HCT116 (cell line): ENCODE data around the gene GRIK2. TPM values are rescaled to one million over a fixed set of nuclear protein-coding genes. Genes with fewer than 3 reads are reported as not detected.

Source experiments
- ATAC-seq: fragments of 200-7000 bp; cut with Tn5 transposase; 2 replicates; pipeline ENCODE4 v1.9.1; 2020; ENCODE audit warnings: mild to moderate bottlenecking, moderate library complexity
- BruUV-seq: library from RNA; stranded (reverse); fragments of 400-500 nt; replicated peaks from 2 replicates; lab custom pipeline; 2021; lab: Mats Ljungman, UMichigan
- CTCF ChIA-PET: fragments of 300-600 bp; sonication (Branson Sonifier 250); formaldehyde crosslinking; loops from one replicate; lab custom pipeline; 2021; ENCODE audit warnings: antibody characterized with exemption; lab: Charles Lee
- POLR2A ChIA-PET: fragments of 300-600, 350-600 bp; sonication (Branson Sonifier 250); formaldehyde crosslinking; loops from one replicate; lab custom pipeline; 2021; ENCODE audit warnings: antibody characterized with exemption; lab: Charles Lee
- RAD21 ChIA-PET, 2 experiments: fragments of 300-600 bp; sonication (Branson Sonifier 250); formaldehyde crosslinking; loops; one replicate each; lab custom pipeline; 2023; ENCODE audit warnings: low total read pairs in 2 of 2; ENCODE audit not compliant: uncharacterized antibody in 2 of 2, unreplicated experiment in 2 of 2, low non-redundant PET in 1 of 2; lab: Charles Lee
- DNase-seq: peaks from one replicate; pipeline ENCODE4 v3.0.0-alpha.2; 2010; ENCODE audit warnings: low read depth, low spot score
- H2AFZ ChIP-seq: fragments of 200-600 bp; shearing (Covaris generic), sonication (generic); 2 replicates; pipeline ENCODE4 v1.6.1; 2017; ENCODE audit warnings: low read depth, mixed run types, mixed read lengths, antibody characterized with exemption, low read length; ENCODE audit not compliant: poor library complexity, severe bottlenecking
- H3K27ac ChIP-seq: 2 replicates; pipeline ENCODE4 v1.5.1; 2012; ENCODE audit warnings: low read depth, low read length
- H3K27me3 ChIP-seq: fragments of 200-600 bp; sonication (generic); 2 replicates; pipeline ENCODE4 v1.6.1; 2016; ENCODE audit warnings: mixed run types, low read length, mixed read lengths; ENCODE audit not compliant: insufficient read depth
- H3K36me3 ChIP-seq, 2 experiments: fragments of 200-500 bp in 1 of 2; fragments of 200-600 bp in 1 of 2; sonication (Bioruptor generic) in 1 of 2; sonication (generic) in 1 of 2; 2 replicates each; pipeline versions ENCODE4 v1.5.1 to v1.6.1; 2014 to 2016; ENCODE audit warnings: low read length in 2 of 2, inconsistent platforms in 1 of 2, mixed read lengths in 1 of 2, mixed run types in 1 of 2; ENCODE audit not compliant: insufficient read depth in 2 of 2, control insufficient read depth in 1 of 2
- H3K4me1 ChIP-seq, 2 experiments: fragments of 200-600 bp in 1 of 2; sonication (generic) in 1 of 2; 2 replicates each; pipeline versions ENCODE4 v1.5.1 to v1.6.1; 2012 to 2017; ENCODE audit warnings: low read length in 2 of 2, inconsistent platforms in 1 of 2, mild to moderate bottlenecking in 1 of 2, mixed read lengths in 1 of 2, mixed run types in 1 of 2, moderate library complexity in 1 of 2; ENCODE audit not compliant: insufficient read depth in 2 of 2, control insufficient read depth in 1 of 2
- H3K4me2 ChIP-seq: fragments of 200-600 bp; sonication (generic); 2 replicates; pipeline ENCODE4 v1.6.1; 2017; ENCODE audit warnings: mixed run types, low read length, mixed read lengths
- H3K4me3 ChIP-seq, 2 experiments: fragments of 200-600 bp in 1 of 2; sonication (generic) in 1 of 2; replicated peaks in 1 of 2; 2 replicates each; pipeline ENCODE4 v1.5.1; 2011 to 2016; ENCODE audit warnings: low read length in 2 of 2, control low read depth in 1 of 2, low read depth in 1 of 2, mild to moderate bottlenecking in 1 of 2, mixed read lengths in 1 of 2, mixed run types in 1 of 2
- H3K79me2 ChIP-seq: fragments of 200-600 bp; sonication (generic); 2 replicates; pipeline ENCODE4 v1.6.1; 2017; ENCODE audit warnings: mild to moderate bottlenecking, mixed run types, low read length, moderate library complexity, mixed read lengths; ENCODE audit not compliant: insufficient read depth
- H3K9ac ChIP-seq: fragments of 200-600 bp; sonication (generic); 2 replicates; pipeline ENCODE4 v1.6.1; 2016; ENCODE audit warnings: low read length, mixed read lengths
- H3K9me2 ChIP-seq: fragments of 200-600 bp; sonication (generic), shearing (Covaris generic); 2 replicates; pipeline ENCODE4 v1.6.1; 2017; ENCODE audit warnings: mixed run types, mild to moderate bottlenecking, moderate library complexity; ENCODE audit not compliant: insufficient read depth
- H3K9me3 ChIP-seq, 2 experiments: fragments of 200-500 bp in 1 of 2; fragments of 200-600 bp in 1 of 2; sonication (Bioruptor generic) in 1 of 2; sonication (generic) in 1 of 2; 2 replicates each; pipeline ENCODE4 v1.6.1; 2014 to 2017; ENCODE audit warnings: low read length in 2 of 2, mixed read lengths in 2 of 2, inconsistent platforms in 1 of 2, low read depth in 1 of 2, mild to moderate bottlenecking in 1 of 2, mixed run types in 1 of 2, moderate library complexity in 1 of 2; ENCODE audit not compliant: control insufficient read depth in 1 of 2, insufficient read depth in 1 of 2
- H4K20me1 ChIP-seq: fragments of 200-600 bp; sonication (generic), shearing (Covaris generic); 2 replicates; pipeline ENCODE4 v1.6.1; 2017; ENCODE audit warnings: mixed run types, mild to moderate bottlenecking, moderate library complexity; ENCODE audit not compliant: insufficient read depth
- CBX3 ChIP-seq: IDR thresholded peaks from 2 replicates; pipeline ENCODE4 v1.6.1; 2012; ENCODE audit warnings: low read depth
- EGR1 ChIP-seq: IDR thresholded peaks from 2 replicates; pipeline ENCODE4 v1.6.1; 2012; ENCODE audit warnings: low read depth
- ELF1 ChIP-seq: IDR thresholded peaks from 2 replicates; pipeline ENCODE4 v1.6.1; 2012; ENCODE audit warnings: low read depth, borderline replicate concordance
- EZH2 ChIP-seq: fragments of 200-600 bp; sonication (generic); IDR thresholded peaks from 2 replicates; pipeline ENCODE4 v1.6.1; 2017; ENCODE audit warnings: antibody characterized with exemption, mixed run types
- EZH2phosphoT487 ChIP-seq: fragments of 200-600 bp; IDR thresholded peaks from 2 replicates; pipeline ENCODE4 v1.6.1; 2018; ENCODE audit warnings: antibody characterized with exemption, borderline replicate concordance
- FOSL1 ChIP-seq: IDR thresholded peaks from 2 replicates; pipeline ENCODE4 v1.6.1; 2012; ENCODE audit warnings: low read depth
- JUND ChIP-seq: IDR thresholded peaks from 2 replicates; pipeline ENCODE4 v1.6.1; 2012
- POLR2AphosphoS5 ChIP-seq: IDR thresholded peaks from 2 replicates; pipeline ENCODE4 v1.6.1; 2011; ENCODE audit warnings: mild to moderate bottlenecking, low read depth, low read length, moderate library complexity
- RAD21 ChIP-seq: IDR thresholded peaks from 2 replicates; pipeline ENCODE4 v1.6.1; 2012; ENCODE audit warnings: low read depth, mild to moderate bottlenecking
- SIN3A ChIP-seq: IDR thresholded peaks from 2 replicates; pipeline ENCODE4 v1.6.1; 2012; ENCODE audit warnings: low read depth
- SP1 ChIP-seq: IDR thresholded peaks from 2 replicates; pipeline ENCODE4 v1.6.1; 2012; ENCODE audit warnings: low read depth
- SRF ChIP-seq: IDR thresholded peaks from 2 replicates; pipeline ENCODE4 v1.6.1; 2012; ENCODE audit warnings: low read depth
- TCF7L2 ChIP-seq: IDR thresholded peaks from 2 replicates; pipeline ENCODE4 v1.7.0; 2011; ENCODE audit warnings: borderline replicate concordance, inconsistent platforms; ENCODE audit not compliant: insufficient read depth, insufficient read length; ENCODE audit errors: extremely low read depth
- YY1 ChIP-seq: IDR thresholded peaks from 2 replicates; pipeline ENCODE4 v1.6.1; 2011; ENCODE audit warnings: low read length, low read depth, moderate library complexity, mild to moderate bottlenecking; ENCODE audit not compliant: insufficient replicate concordance; ENCODE audit errors: extremely low read depth
- ZFX ChIP-seq: fragments of 450-650 bp; IDR thresholded peaks from 2 replicates; pipeline ENCODE4 v1.6.1; 2017
- ZNF274 ChIP-seq: fragments of 200-500 bp; sonication (Bioruptor generic); IDR thresholded peaks from 2 replicates; pipeline ENCODE4 v1.6.1; 2014; ENCODE audit warnings: mild to moderate bottlenecking, low read depth, low read length, inconsistent platforms
- intact Hi-C: fragments of 100-400 bp; cut with micrococcal nuclease; formaldehyde crosslinking; loops from 2 replicates; pipeline ENCODE4 v1.10.0; 2022
- total RNA-seq: library from RNA; stranded (reverse); gene quantifications from one replicate; pipeline ENCODE4 v1.2.1, GENCODE V29; 2021; ENCODE audit not compliant: unreplicated experiment
- TF ChIP-seq, protein P1 (sequence below): IDR thresholded peaks from 2 replicates; pipeline ENCODE4 v1.6.1; 2012; ENCODE audit warnings: low read depth
- TF ChIP-seq, protein P2 (sequence below): IDR thresholded peaks from 2 replicates; pipeline ENCODE4 v1.6.1; 2011; ENCODE audit warnings: mild to moderate bottlenecking, low read length, moderate library complexity; ENCODE audit not compliant: insufficient replicate concordance; ENCODE audit errors: extremely low read depth
- TF ChIP-seq, protein P3 (sequence below), 3 experiments: fragments of 200-600 bp in 1 of 3; sonication (generic) in 1 of 3; IDR thresholded peaks in 2 of 3; conservative IDR thresholded peaks in 1 of 3; 2 replicates each; pipeline ENCODE4 v1.5.1; 2012 to 2017; ENCODE audit warnings: low read depth in 2 of 3, low read length in 2 of 3, antibody characterized with exemption in 1 of 3, borderline replicate concordance in 1 of 3, control low read depth in 1 of 3, mild to moderate bottlenecking in 1 of 3, mixed read lengths in 1 of 3, mixed run types in 1 of 3, moderate library complexity in 1 of 3; ENCODE audit not compliant: insufficient read depth in 1 of 3

The GRIK2 gene
- total RNA-seq, 1 experiment from 2014 or later: 0.64 TPM

DNA sequence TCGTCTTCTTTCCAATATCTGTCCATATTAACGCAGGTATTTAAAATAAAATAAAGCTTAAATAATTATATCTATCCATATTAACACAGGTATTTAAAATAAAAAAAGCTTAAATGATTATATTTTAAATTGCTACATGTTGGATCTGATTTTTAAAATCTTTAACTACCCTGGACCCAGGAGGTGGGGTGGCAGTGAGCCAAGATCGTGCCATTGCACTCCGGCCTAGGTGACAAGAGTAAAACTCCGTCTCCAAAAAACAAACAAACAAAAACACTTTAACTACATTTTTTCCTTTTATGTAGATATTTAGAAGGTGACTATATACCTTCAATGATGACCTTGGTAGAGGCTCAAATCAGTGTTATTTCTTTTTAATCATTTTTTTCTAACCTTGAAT, 211.9 kb downstream of the GRIK2 start:
- no TSS peak for BruUV-seq
- no peak for ATAC-seq
- H3K4me2 ChIP-seq: peak overlapping the region; percentile 48
- H3K27me3 ChIP-seq: no peaks in the 10 kb centered on the region
- H4K20me1 ChIP-seq: no peaks in the 10 kb centered on the region
- no peak overlapping the region for H3K4me3 ChIP-seq
- no peaks in the 10 kb centered on the region for H3K9me2 ChIP-seq
- intact Hi-C loops: no loop called here
- H3K4me1 ChIP-seq: peaks cover 0 to 12% of the 10 kb centered on the region in 2 experiments; a peak in 2 of 4 replicates
- ChIA-PET CTCF (no interaction called here), POLR2A (no interaction called here), RAD21 (no interaction called here)
- no peak for TF ChIP-seq EZH2
- no peak for TF ChIP-seq SIN3A
- no peak for TF ChIP-seq SP1
- no peak for TF ChIP-seq SRF
- no peak for TF ChIP-seq TCF7L2
- TF ChIP-seq ZNF274: no peak
- TF ChIP-seq ZFX: no peak
- no peak for TF ChIP-seq EZH2phosphoT487
- TF ChIP-seq CBX3: no peak
- no peak for TF ChIP-seq FOSL1
- TF ChIP-seq, protein P1, sequence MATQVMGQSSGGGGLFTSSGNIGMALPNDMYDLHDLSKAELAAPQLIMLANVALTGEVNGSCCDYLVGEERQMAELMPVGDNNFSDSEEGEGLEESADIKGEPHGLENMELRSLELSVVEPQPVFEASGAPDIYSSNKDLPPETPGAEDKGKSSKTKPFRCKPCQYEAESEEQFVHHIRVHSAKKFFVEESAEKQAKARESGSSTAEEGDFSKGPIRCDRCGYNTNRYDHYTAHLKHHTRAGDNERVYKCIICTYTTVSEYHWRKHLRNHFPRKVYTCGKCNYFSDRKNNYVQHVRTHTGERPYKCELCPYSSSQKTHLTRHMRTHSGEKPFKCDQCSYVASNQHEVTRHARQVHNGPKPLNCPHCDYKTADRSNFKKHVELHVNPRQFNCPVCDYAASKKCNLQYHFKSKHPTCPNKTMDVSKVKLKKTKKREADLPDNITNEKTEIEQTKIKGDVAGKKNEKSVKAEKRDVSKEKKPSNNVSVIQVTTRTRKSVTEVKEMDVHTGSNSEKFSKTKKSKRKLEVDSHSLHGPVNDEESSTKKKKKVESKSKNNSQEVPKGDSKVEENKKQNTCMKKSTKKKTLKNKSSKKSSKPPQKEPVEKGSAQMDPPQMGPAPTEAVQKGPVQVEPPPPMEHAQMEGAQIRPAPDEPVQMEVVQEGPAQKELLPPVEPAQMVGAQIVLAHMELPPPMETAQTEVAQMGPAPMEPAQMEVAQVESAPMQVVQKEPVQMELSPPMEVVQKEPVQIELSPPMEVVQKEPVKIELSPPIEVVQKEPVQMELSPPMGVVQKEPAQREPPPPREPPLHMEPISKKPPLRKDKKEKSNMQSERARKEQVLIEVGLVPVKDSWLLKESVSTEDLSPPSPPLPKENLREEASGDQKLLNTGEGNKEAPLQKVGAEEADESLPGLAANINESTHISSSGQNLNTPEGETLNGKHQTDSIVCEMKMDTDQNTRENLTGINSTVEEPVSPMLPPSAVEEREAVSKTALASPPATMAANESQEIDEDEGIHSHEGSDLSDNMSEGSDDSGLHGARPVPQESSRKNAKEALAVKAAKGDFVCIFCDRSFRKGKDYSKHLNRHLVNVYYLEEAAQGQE: no peak
- TF ChIP-seq, protein P2, sequence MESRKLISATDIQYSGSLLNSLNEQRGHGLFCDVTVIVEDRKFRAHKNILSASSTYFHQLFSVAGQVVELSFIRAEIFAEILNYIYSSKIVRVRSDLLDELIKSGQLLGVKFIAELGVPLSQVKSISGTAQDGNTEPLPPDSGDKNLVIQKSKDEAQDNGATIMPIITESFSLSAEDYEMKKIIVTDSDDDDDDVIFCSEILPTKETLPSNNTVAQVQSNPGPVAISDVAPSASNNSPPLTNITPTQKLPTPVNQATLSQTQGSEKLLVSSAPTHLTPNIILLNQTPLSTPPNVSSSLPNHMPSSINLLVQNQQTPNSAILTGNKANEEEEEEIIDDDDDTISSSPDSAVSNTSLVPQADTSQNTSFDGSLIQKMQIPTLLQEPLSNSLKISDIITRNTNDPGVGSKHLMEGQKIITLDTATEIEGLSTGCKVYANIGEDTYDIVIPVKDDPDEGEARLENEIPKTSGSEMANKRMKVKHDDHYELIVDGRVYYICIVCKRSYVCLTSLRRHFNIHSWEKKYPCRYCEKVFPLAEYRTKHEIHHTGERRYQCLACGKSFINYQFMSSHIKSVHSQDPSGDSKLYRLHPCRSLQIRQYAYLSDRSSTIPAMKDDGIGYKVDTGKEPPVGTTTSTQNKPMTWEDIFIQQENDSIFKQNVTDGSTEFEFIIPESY: no peak
- no peak for TF ChIP-seq ELF1
- TF ChIP-seq JUND: no peak
- no peak for TF ChIP-seq EGR1
- TF ChIP-seq RAD21: no peak
- TF ChIP-seq YY1: no peak
- TF ChIP-seq POLR2AphosphoS5: no peak
- TF ChIP-seq, protein P3, sequence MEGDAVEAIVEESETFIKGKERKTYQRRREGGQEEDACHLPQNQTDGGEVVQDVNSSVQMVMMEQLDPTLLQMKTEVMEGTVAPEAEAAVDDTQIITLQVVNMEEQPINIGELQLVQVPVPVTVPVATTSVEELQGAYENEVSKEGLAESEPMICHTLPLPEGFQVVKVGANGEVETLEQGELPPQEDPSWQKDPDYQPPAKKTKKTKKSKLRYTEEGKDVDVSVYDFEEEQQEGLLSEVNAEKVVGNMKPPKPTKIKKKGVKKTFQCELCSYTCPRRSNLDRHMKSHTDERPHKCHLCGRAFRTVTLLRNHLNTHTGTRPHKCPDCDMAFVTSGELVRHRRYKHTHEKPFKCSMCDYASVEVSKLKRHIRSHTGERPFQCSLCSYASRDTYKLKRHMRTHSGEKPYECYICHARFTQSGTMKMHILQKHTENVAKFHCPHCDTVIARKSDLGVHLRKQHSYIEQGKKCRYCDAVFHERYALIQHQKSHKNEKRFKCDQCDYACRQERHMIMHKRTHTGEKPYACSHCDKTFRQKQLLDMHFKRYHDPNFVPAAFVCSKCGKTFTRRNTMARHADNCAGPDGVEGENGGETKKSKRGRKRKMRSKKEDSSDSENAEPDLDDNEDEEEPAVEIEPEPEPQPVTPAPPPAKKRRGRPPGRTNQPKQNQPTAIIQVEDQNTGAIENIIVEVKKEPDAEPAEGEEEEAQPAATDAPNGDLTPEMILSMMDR (IDR thresholded peaks at IDR 0.05 in 2 of 3, conservative IDR thresholded peaks at IDR 0.05 in 1 of 3; ENCODE audit: borderline replicate concordance in 1 of 3, insufficient read depth in 1 of 3, low read depth in 2 of 3, low read length in 2 of 3): no peak
- no peak overlapping the region for H2AFZ ChIP-seq
- H3K9me3 ChIP-seq: no peaks in the 10 kb centered on the region
- no peak overlapping the region for H3K9ac ChIP-seq
- no peak for DNase-seq
- H3K27ac ChIP-seq: no peak overlapping the region
- no peaks in the 10 kb centered on the region for H3K36me3 ChIP-seq
- no peaks in the 10 kb centered on the region for H3K79me2 ChIP-seq
